HFFc6 (cell line): Measurements from ENCODE around the gene PRAMEF1. TPM values are rescaled to one million over a fixed set of nuclear protein-coding genes. Genes with fewer than 3 reads are reported as not detected.

Experiments
- DNase-seq: peaks from one replicate; pipeline ENCODE4 v3.0.0-alpha.2; 2018
- H3K27ac Mint-ChIP-seq: 2 replicates; pipeline ENCODE4 v1.8.0; 2020; ENCODE audit warnings: mild to moderate bottlenecking, mixed read lengths
- H3K27me3 Mint-ChIP-seq: 2 replicates; pipeline ENCODE4 v1.8.0; 2021; ENCODE audit warnings: mild to moderate bottlenecking, moderate library complexity, mixed read lengths; ENCODE audit not compliant: insufficient read depth
- H3K36me3 Mint-ChIP-seq: 2 replicates; pipeline ENCODE4 v1.8.0; 2021; ENCODE audit warnings: low read depth, mixed read lengths
- H3K4me1 Mint-ChIP-seq: 2 replicates; pipeline ENCODE4 v1.8.0; 2020; ENCODE audit warnings: low read depth, mixed read lengths
- H3K4me3 Mint-ChIP-seq: 2 replicates; pipeline ENCODE4 v1.8.0; 2020; ENCODE audit warnings: mild to moderate bottlenecking, moderate library complexity, mixed read lengths
- H3K9me3 Mint-ChIP-seq: 2 replicates; pipeline ENCODE4 v1.8.0; 2020; ENCODE audit warnings: mild to moderate bottlenecking, mixed read lengths
- CTCF ChIP-seq: fragments of 200-600 bp; sonication (generic); IDR thresholded peaks from 2 replicates; pipeline ENCODE4 v1.5.0; 2021; ENCODE audit warnings: antibody characterized with exemption, mild to moderate bottlenecking
- total RNA-seq, 6 experiments: library from RNA; stranded (reverse); fragmentation: NEBNext Ultra II Directional; extraction: Animal tissue kit (Norgen Biotek cat#: 25700); gene quantifications; 2 replicates in 1 of 6; 3 replicates in 5 of 6; pipeline ENCODE4 v1.2.3, GENCODE V29; 2021

PRAMEF1 gene
- total RNA-seq, 6 experiments from 2014 or later, result not detected

GRCh38 chr1:12769976-12770505, 21.2 kb upstream of the PRAMEF1 start:
- peaks cover 2% of the 10 kb centered on the region; the same call in 1 of the 2 replicates for H3K27me3 Mint-ChIP-seq
- TF ChIP-seq CTCF, result no peak
- H3K36me3 Mint-ChIP-seq, result no peaks in the 10 kb centered on the region
- no peaks in the 10 kb centered on the region for H3K4me1 Mint-ChIP-seq
- H3K9me3 Mint-ChIP-seq, result peaks cover 61% of the 10 kb centered on the region
- no peak overlapping the region for H3K27ac Mint-ChIP-seq
- no peak overlapping the region for H3K4me3 Mint-ChIP-seq
- no peak for DNase-seq

GRCh38 chr1:12770620-12771019, 20.6 kb upstream of the PRAMEF1 start:
- Mint-ChIP-seq H3K4me1 (no peaks in the 10 kb centered on the region), H3K9me3 (peaks cover 67% of the 10 kb centered on the region), H3K27me3 (peaks cover 2% of the 10 kb centered on the region; the same call in 1 of the 2 replicates), H3K4me3 (no peak overlapping the region), H3K27ac (no peak overlapping the region), H3K36me3 (no peaks in the 10 kb centered on the region)
- no peak for DNase-seq
- TF ChIP-seq CTCF, result no peak

GRCh38 chr1:12771186-12771585, 20.0 kb upstream of the PRAMEF1 start:
- TF ChIP-seq CTCF, result no peak
- Mint-ChIP-seq H3K27ac (no peak overlapping the region), H3K4me1 (no peaks in the 10 kb centered on the region), H3K9me3 (peaks cover 69% of the 10 kb centered on the region), H3K36me3 (no peaks in the 10 kb centered on the region), H3K4me3 (no peak overlapping the region), H3K27me3 (peaks cover 2% of the 10 kb centered on the region; the same call in 1 of the 2 replicates)
- no peak for DNase-seq

GRCh38 chr1:12772520-12772919, 18.7 kb upstream of the PRAMEF1 start:
- Mint-ChIP-seq H3K4me1 (no peaks in the 10 kb centered on the region), H3K36me3 (no peaks in the 10 kb centered on the region), H3K4me3 (no peak overlapping the region), H3K27me3 (peaks cover 2% of the 10 kb centered on the region; the same call in 1 of the 2 replicates), H3K9me3 (peaks cover 68% of the 10 kb centered on the region), H3K27ac (no peak overlapping the region)
- DNase-seq, result no peak
- no peak for TF ChIP-seq CTCF

- DNase-seq, result no peak
- Mint-ChIP-seq H3K36me3 (no peaks in the 10 kb centered on the region), H3K9me3 (peaks cover 64% of the 10 kb centered on the region), H3K4me1 (no peaks in the 10 kb centered on the region), H3K4me3 (no peak within 1 kb of the TSS), H3K27me3 (peaks cover 2% of the 10 kb centered on the region; the same call in 1 of the 2 replicates), H3K27ac (no peak within 1 kb of the TSS)
- TF ChIP-seq CTCF, result no peak
These were observed 17.8 kb upstream of the PRAMEF1 start, which contains the start of gene PRAMEF12 for GRCh38 chr1:12773438-12773837. Gene PRAMEF12, plus strand, starts transcription at chr1:12773738. Its CDS starts 1,130 bp downstream, at chr1:12774868.
